Gastrocnemius medialis (tissue), 4 donors: ENCODE results near the gene TAPBP. TPM values are rescaled to one million over a fixed set of nuclear protein-coding genes. Genes with fewer than 3 reads are reported as not detected.

Experiments used
- microRNA-seq, 2 donors: library from miRNA; unstranded; fragments of <30 nt; microRNA quantifications; one replicate each; pipeline ENCODE4, GENCODE V29; 2016; ENCODE audit warnings: borderline replicate concordance in 2 of 2
- total RNA-seq, 4 donors: library from RNA; depleted of rRNA; stranded (reverse); fragments of >200 nt; gene quantifications; one replicate each; pipeline versions ENCODE4 v1.1.0 to v1.2.3, GENCODE V29; 2016

TAPBP gene
- total RNA-seq, 4 donors from 2014 or later = 15.9 to 42.4 (median 36.5) TPM

Small RNA genes lying within 50 kb of the gene (microRNA-seq; reads per million reads assigned to microRNA genes)
- 0 reads per million in 2 donors for gene MIR6834
- gene MIR6873 = 0 reads per million in 2 donors

Other genes starting within 250 kb of the TAPBP start
- 10 to 100 TPM in 3 of 4 donors, 1 to 10 TPM in 1; 6.8 to 51.8 (median 23.4) TPM for gene HLA-DPA1, start 240.4 kb downstream of the TAPBP start, total RNA-seq
- gene HLA-DPB1, start 238.1 kb downstream of the TAPBP start, total RNA-seq = 10 to 100 TPM; 16.7 to 52.1 (median 23.5) TPM
- gene COL11A2, start 121.6 kb downstream of the TAPBP start, total RNA-seq = under 1 TPM; 0.31 to 0.92 (median 0.47) TPM
- gene RXRB, start 113.4 kb downstream of the TAPBP start, total RNA-seq = 10 to 100 TPM; 20.8 to 38.4 (median 24.6) TPM
- gene SLC39A7, start 113.2 kb downstream of the TAPBP start, total RNA-seq = 10 to 100 TPM; 21.9 to 45.4 (median 26.2) TPM
- gene HSD17B8, start 109.4 kb downstream of the TAPBP start, total RNA-seq = 10 to 100 TPM in 3 of 4 donors, 1 to 10 TPM in 1; 7.9 to 28.3 (median 14.3) TPM
- 10 to 100 TPM in 3 of 4 donors, 1 to 10 TPM in 1; 7.4 to 16.3 (median 12.1) TPM for gene RING1, start 105.6 kb downstream of the TAPBP start, total RNA-seq
- gene VPS52, start 42.2 kb downstream of the TAPBP start, total RNA-seq = 10 to 100 TPM; 28.7 to 52.8 (median 41.2) TPM
- 1,000 to 10,000 TPM; 1,834 to 2,142 (median 2,010) TPM for gene RPS18, start 42.0 kb downstream of the TAPBP start, total RNA-seq
- 1 to 10 TPM; 1.0 to 2.0 (median 1.7) TPM for gene B3GALT4, start 37.0 kb downstream of the TAPBP start, total RNA-seq
- gene WDR46, start 24.8 kb downstream of the TAPBP start, total RNA-seq = 10 to 100 TPM; 34.5 to 57.3 (median 49.1) TPM
- 100 to 1,000 TPM in 1 of 4 donors, 10 to 100 TPM in 3; 49.9 to 106 (median 76.8) TPM for gene PFDN6, start 24.5 kb downstream of the TAPBP start, total RNA-seq
- 10 to 100 TPM; 39.8 to 52.3 (median 40.8) TPM for gene RGL2, start 15.1 kb downstream of the TAPBP start, total RNA-seq
- 10 to 100 TPM in 3 of 4 donors, 1 to 10 TPM in 1; 9.0 to 19.3 (median 16.3) TPM for gene ZBTB22, start 3.7 kb upstream of the TAPBP start, total RNA-seq
- 10 to 100 TPM; 37.2 to 76.0 (median 59.8) TPM for gene DAXX, start 8.9 kb upstream of the TAPBP start, total RNA-seq
- 1 to 10 TPM in 1 of 4 donors, under 1 TPM in 1, not detected in 2; 0.64 to 1.4 TPM for gene KIFC1, start 77.7 kb upstream of the TAPBP start, total RNA-seq
- gene PHF1, start 96.9 kb upstream of the TAPBP start, total RNA-seq = 10 to 100 TPM; 53.5 to 65.8 (median 62.9) TPM
- gene CUTA, start 104.0 kb upstream of the TAPBP start, total RNA-seq = 100 to 1,000 TPM in 2 of 4 donors, 10 to 100 TPM in 2; 69.9 to 119 (median 93.2) TPM
- 1 to 10 TPM in 3 of 4 donors, under 1 TPM in 1; 0.71 to 2.3 (median 1.3) TPM for gene SYNGAP1, start 106.0 kb upstream of the TAPBP start, total RNA-seq
- gene ZBTB9, start 140.5 kb upstream of the TAPBP start, total RNA-seq = 1 to 10 TPM in 2 of 4 donors, under 1 TPM in 2; 0.82 to 2.2 (median 1.2) TPM